AG10803 (cell line): ENCODE results near the gene ITM2B.
A peak's percentile ranks its signal among the peaks of the same experiment; 100 is the strongest.

Experiments
- DNase-seq: peaks from one replicate; pipeline ENCODE4 v3.0.0; 2010; ENCODE audit warnings: low read depth
- H3K4me3 ChIP-seq: 2 replicates; pipeline ENCODE4 v1.5.1; 2011; ENCODE audit warnings: mild to moderate bottlenecking, low read length, control low read depth
- CTCF ChIP-seq: conservative IDR thresholded peaks from 2 replicates; pipeline ENCODE4 v1.5.1; 2011; ENCODE audit warnings: mild to moderate bottlenecking, low read length, control low read depth, inconsistent platforms

ITM2B gene

DNA sequence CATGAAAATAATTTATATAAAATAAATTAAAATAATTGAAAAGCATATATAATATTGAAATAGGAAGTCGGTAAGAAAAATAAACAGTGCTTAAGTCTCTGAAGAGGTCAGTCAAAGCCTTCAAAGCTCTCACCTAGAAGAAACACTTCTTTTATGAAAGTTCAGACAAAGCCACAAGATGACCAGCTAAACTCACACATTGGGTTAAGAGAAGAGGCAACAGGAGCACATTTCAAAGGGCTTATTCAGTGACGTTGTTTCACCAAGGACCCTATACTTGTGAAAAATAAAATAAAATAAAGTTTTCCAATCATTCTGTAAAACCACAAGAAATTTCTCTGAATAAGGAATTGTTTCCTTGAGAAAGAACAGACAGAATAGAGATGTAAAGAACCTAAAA lies 2.5 kb upstream of the ITM2B start:
- DNase-seq, result no peak
- TF ChIP-seq CTCF, result no peak
- no peak overlapping the region for H3K4me3 ChIP-seq

GRCh38 chr13:48231080-48231479 lies 1.9 kb upstream of the ITM2B start:
- no peak for TF ChIP-seq CTCF

GRCh38 chr13:48231933-48232332 lies 1.1 kb upstream of the ITM2B start:
- DNase-seq, result no peak
- TF ChIP-seq CTCF, result no peak
- no peak overlapping the region for H3K4me3 ChIP-seq

More at GRCh38 chr13:48231080-48231479, 1.9 kb upstream of the ITM2B start:
- no peak for DNase-seq
- H3K4me3 ChIP-seq, result no peak overlapping the region

DNA sequence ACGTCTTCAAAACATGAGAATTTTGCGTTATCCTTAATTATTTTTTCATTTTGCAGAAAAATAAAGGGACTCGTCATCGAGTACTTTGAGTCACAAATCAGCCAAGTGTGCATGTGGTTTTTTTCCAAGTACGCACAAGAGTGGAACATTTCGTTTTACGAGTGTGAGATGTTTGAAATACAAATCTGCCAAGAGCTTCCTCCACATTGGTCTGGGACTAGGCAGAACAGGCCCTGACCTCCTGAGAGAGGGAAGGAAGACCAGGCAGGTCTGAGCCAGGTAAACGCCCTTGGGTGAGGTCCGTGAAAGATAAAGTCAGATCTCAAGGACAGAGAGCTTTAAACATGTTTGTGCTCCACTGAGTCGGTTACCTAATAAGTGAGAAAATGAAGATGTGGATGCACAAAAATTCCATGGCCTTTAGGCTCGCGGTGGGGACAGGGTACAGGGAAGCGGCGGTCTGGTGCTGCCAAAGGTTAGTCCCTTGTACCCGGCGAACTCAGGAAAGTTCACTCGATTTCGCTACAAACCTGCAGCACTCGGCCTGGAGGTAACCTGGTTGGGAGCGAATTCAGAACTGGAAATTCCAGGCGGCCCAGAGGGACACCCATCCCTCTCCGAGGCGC lies 473 bp upstream of the ITM2B start:
- H3K4me3 ChIP-seq, result peak overlapping the region; percentile 99
- DNase-seq, result no peak

GRCh38 chr13:48233889-48234488 lies 983 bp downstream of the ITM2B start:
- TF ChIP-seq CTCF, result no peak
- DNase-seq, result peak; percentile 46
- peak overlapping the region; percentile 99 for H3K4me3 ChIP-seq

More for the DNA sequence above, 473 bp upstream of the ITM2B start:
- TF ChIP-seq CTCF, result no peak

- no peak for DNase-seq
- TF ChIP-seq CTCF, result no peak
- H3K4me3 ChIP-seq, result peak overlapping the region; percentile 99
These were observed 1.7 kb downstream of the ITM2B start for GRCh38 chr13:48234566-48235340.
